Esophagus squamous epithelium (tissue), 5 donors: ENCODE results near the gene MYO1D. TPM values are rescaled to one million over a fixed set of nuclear protein-coding genes. Genes with fewer than 3 reads are reported as not detected.

Experiments used
- DNase-seq: peaks from one replicate; lab custom pipeline; 2025; lab: John Stamatoyannopoulos, UW
- H3K27ac ChIP-seq, 4 donors: fragments of 200-600 bp; sonication (generic); one replicate each; pipeline ENCODE4 v1.5.1; 2016 to 2019; ENCODE audit warnings: mild to moderate bottlenecking in 1 of 4
- H3K27me3 ChIP-seq, 4 donors: fragments of 200-600 bp; sonication (generic); 1 replicate in 3 of 4; 2 replicates in 1 of 4; pipeline versions ENCODE4 v1.5.1 to v1.6.0; 2017 to 2021; ENCODE audit warnings: antibody characterized with exemption in 1 of 4
- H3K36me3 ChIP-seq, 3 donors: fragments of 200-600 bp; sonication (generic); one replicate each; pipeline ENCODE4 v1.5.1; 2016 to 2019
- H3K4me1 ChIP-seq, 3 donors: fragments of 200-600 bp; sonication (generic); one replicate each; pipeline ENCODE4 v1.5.1; 2017 to 2019
- H3K4me3 ChIP-seq, 4 donors: fragments of 200-600 bp; sonication (generic); 1 replicate in 3 of 4; 2 replicates in 1 of 4; pipeline ENCODE4 v1.5.1; 2016 to 2019; ENCODE audit warnings: mild to moderate bottlenecking in 2 of 4, moderate library complexity in 1 of 4
- H3K9me3 ChIP-seq, 3 donors: fragments of 200-600 bp; sonication (generic); one replicate each; pipeline ENCODE4 v1.5.1; 2016 to 2019
- POLR2A ChIP-seq, 4 donors: fragments of 450-650 bp; IDR thresholded peaks; one replicate each; pipeline ENCODE4 v1.6.1; 2017; ENCODE audit warnings: antibody characterized with exemption in 4 of 4, mild to moderate bottlenecking in 4 of 4, moderate library complexity in 3 of 4
- WGBS, 2 donors: methylation state at CpG; one replicate each; pipeline ENCODE4 v1.1.5; 2018; 5-methylcytosine and 5-hydroxymethylcytosine counted together
- intact Hi-C: fragments of 100-400 bp; cut with DNase I; formaldehyde crosslinking; loops from one replicate; pipeline ENCODE4 v1.15.0; 2022
- total RNA-seq, 4 donors: library from RNA; depleted of rRNA; stranded (reverse); fragments of >200 nt; gene quantifications; one replicate each; pipeline ENCODE4 v1.1.0, GENCODE V29; 2016
- TF ChIP-seq, protein P1 (sequence below), 6 experiments: fragments of 450-650 bp in 4 of 6; fragments of 200-600 bp in 2 of 6; sonication (generic) in 2 of 6; IDR thresholded peaks; one replicate each; pipeline ENCODE4 v1.5.1; 2016 to 2019; ENCODE audit warnings: antibody characterized with exemption in 6 of 6, mild to moderate bottlenecking in 4 of 6, moderate library complexity in 4 of 6
- donor health status: DM: yes; HTN: yes; CAD: no.

The MYO1D gene
- total RNA-seq, 4 donors from 2014 or later, result 58.8 to 86.8 (median 64.3) TPM

DNA sequence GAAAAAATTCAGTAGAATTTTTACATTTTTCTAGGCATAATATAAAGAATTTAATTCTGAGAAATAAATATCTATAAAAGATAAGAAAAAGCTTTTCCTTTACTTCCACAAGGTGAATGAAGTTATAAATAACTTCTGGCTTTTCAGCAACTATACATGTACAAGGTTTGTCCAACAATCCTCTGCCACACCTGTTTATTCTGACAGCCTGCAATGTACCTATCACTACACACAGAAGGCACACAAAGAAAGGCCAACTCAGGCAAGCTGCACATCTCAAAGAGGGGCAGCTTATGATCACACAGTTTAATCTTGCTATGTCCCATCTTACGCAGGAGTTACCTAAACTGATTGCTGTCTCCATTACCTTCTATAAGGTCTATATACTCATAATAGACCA is 120.2 kb downstream of the MYO1D start:
- peaks cover 0 to 42% (median 0%) of the 10 kb centered on the region in 3 donors for H3K36me3 ChIP-seq
- H3K4me1 ChIP-seq, result no peaks in the 10 kb centered on the region
- H3K27ac ChIP-seq, result no peak overlapping the region
- TF ChIP-seq, protein P1, sequence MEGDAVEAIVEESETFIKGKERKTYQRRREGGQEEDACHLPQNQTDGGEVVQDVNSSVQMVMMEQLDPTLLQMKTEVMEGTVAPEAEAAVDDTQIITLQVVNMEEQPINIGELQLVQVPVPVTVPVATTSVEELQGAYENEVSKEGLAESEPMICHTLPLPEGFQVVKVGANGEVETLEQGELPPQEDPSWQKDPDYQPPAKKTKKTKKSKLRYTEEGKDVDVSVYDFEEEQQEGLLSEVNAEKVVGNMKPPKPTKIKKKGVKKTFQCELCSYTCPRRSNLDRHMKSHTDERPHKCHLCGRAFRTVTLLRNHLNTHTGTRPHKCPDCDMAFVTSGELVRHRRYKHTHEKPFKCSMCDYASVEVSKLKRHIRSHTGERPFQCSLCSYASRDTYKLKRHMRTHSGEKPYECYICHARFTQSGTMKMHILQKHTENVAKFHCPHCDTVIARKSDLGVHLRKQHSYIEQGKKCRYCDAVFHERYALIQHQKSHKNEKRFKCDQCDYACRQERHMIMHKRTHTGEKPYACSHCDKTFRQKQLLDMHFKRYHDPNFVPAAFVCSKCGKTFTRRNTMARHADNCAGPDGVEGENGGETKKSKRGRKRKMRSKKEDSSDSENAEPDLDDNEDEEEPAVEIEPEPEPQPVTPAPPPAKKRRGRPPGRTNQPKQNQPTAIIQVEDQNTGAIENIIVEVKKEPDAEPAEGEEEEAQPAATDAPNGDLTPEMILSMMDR (IDR thresholded peaks at IDR 0.05), result no peak
- TF ChIP-seq POLR2A (IDR thresholded peaks at IDR 0.05), result no peak
- no peaks in the 10 kb centered on the region for H3K9me3 ChIP-seq
- no peak overlapping the region for H3K4me3 ChIP-seq
- no peak for DNase-seq
- H3K27me3 ChIP-seq, result no peaks in the 10 kb centered on the region
- 93 to 100% methylated on average over 1 of the region's 1 CpG for WGBS, 2 donors
- intact Hi-C loops, result loop anchor here (10.0 kb wide), 1 partner anchor 272 kb away; the partner anchor contains the start of gene CDK5R1

DNA sequence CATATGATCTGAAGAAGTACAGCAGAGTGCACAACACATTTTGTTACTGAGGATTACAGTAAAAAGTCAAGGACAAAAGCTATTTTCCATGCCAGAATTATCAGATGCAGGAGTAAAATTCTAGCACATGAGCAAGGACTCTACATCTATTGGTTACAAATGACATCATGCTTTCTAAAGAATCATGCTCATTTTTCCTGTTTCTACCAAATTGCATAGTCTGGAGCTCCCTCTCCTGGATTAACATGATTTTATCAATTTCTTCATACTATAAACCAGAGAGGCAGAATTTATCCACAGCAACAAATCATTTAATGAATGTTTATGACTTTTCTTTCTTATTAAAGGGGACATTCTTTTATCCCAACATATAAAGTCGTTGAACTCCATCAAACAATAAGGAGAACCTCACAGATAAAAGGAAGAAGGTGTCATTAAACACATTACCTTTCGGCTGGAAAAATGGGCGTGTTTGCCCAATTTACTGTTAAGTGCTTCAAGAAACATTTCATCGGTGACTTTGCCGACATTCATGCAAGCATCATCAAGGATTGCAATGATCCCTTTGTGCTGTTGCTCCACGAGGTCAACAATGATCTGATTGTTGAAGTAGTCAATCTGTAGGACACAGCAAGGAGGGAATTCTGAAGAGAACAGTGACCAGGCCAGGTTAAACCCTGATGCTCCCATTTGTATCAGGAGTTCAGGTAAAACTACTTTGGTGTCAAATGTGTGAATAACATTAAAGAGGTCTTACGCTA is 121.7 kb downstream of the MYO1D start:
- whole genome bisulfite sequencing, 2 donors, result 72 to 78% methylated on average over 7 of the region's 7 CpGs
- Histone ChIP-seq H3K9me3 (no peaks in the 10 kb centered on the region), H3K4me1 (no peaks in the 10 kb centered on the region), H3K36me3 (peaks cover 0 to 31% (median 0%) of the 10 kb centered on the region in 3 donors), H3K27ac (no peak overlapping the region), H3K27me3 (no peaks in the 10 kb centered on the region), H3K4me3 (no peak overlapping the region)
- no peak for DNase-seq
- intact Hi-C loops, result loop anchor here (10.0 kb wide), 1 partner anchor 270 kb away; the partner anchor contains the start of gene CDK5R1
- no peak for TF ChIP-seq POLR2A (IDR thresholded peaks at IDR 0.05)
- TF ChIP-seq, protein P1 (IDR thresholded peaks at IDR 0.05), result peak in 5 of 6 experiments; percentile 21 to 62 (median 52)

DNA sequence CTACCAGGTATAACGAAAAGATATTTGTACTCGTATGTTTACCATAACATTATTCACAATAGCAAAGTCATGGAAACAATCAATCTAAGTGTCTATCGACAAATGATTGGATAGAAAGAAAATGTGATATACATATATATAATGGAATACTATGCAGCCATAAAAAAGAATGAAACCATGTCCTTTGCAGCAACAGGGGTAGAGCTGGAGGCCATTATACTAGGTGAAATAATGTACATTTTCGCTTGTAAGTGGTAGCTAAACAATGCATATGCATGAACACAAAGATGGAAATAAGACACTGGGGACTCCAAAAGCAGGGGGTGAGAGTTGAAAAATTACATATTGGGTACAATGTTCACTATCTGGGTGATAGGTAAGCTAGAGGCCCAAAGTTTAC is 124.0 kb downstream of the MYO1D start:
- no peaks in the 10 kb centered on the region for H3K4me1 ChIP-seq
- no peak overlapping the region for H3K4me3 ChIP-seq
- TF ChIP-seq POLR2A (IDR thresholded peaks at IDR 0.05), result no peak
- TF ChIP-seq, protein P1 (IDR thresholded peaks at IDR 0.05), result no peak
- peaks cover 0 to 36% (median 0%) of the 10 kb centered on the region in 3 donors for H3K36me3 ChIP-seq
- no peaks in the 10 kb centered on the region for H3K27me3 ChIP-seq
- 94 to 96% methylated on average over 4 of the region's 4 CpGs for WGBS, 2 donors
- no peaks in the 10 kb centered on the region for H3K9me3 ChIP-seq
- no peak overlapping the region for H3K27ac ChIP-seq
- no peak for DNase-seq
- intact Hi-C loops, result loop anchor here (10.0 kb wide), 1 partner anchor 268 kb away; the partner anchor contains the start of gene CDK5R1

DNA sequence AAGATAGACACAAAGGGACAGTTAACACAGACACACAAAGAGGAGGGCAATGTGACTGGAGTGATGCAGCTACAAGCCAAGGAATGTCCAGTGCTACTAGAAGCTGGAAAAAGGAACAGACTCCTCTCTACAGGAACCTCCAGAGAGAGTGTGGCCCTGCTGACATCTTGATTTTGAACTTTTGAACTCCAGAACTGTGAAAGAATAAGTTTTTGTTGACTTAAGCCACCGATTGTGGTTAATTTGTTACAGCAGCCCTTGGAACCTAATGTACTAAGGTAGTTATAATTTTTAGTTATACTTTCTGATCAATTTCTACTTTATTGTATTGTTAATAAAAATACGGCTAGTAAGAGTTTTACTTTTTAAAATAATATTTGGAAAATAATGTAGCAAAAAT is 129.1 kb downstream of the MYO1D start:
- TF ChIP-seq POLR2A (IDR thresholded peaks at IDR 0.05), result no peak
- TF ChIP-seq, protein P1 (IDR thresholded peaks at IDR 0.05), result no peak
- no peak overlapping the region for H3K4me3 ChIP-seq
- H3K27ac ChIP-seq, result no peak overlapping the region
- 69 to 79% methylated on average over 2 of the region's 2 CpGs for WGBS, 2 donors
- DNase-seq, result no peak
- peaks cover 0 to 68% (median 0%) of the 10 kb centered on the region in 3 donors for H3K36me3 ChIP-seq
- no peaks in the 10 kb centered on the region for H3K27me3 ChIP-seq
- intact Hi-C loops, result no loop called here
- no peaks in the 10 kb centered on the region for H3K4me1 ChIP-seq
- no peaks in the 10 kb centered on the region for H3K9me3 ChIP-seq

DNA sequence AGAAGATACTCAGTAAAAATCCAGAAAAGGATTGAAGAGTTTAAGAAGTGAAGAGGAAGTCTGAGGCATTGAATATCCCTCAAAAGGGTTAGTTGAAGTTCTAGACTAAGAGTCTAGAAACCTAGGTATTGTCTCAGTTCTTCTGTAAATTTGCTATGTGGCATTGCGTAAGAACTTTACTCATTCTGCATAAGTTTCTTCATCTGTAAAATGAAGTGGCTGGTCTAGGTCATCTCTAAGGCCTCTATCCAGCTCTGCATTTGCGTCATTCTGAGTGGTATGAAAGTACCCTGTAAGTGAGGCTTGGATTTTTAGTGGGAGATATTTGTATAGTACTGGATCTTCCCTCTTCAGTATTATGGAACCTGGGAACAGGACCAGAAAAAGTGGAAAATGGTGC is 130.2 kb downstream of the MYO1D start:
- Histone ChIP-seq H3K27ac (no peak overlapping the region), H3K36me3 (peaks cover 0 to 74% (median 0%) of the 10 kb centered on the region in 3 donors), H3K9me3 (no peaks in the 10 kb centered on the region), H3K4me1 (no peaks in the 10 kb centered on the region), H3K27me3 (no peaks in the 10 kb centered on the region), H3K4me3 (no peak overlapping the region)
- intact Hi-C loops, result no loop called here
- TF ChIP-seq POLR2A (IDR thresholded peaks at IDR 0.05), result no peak
- TF ChIP-seq, protein P1 (IDR thresholded peaks at IDR 0.05), result no peak
- no peak for DNase-seq
- 92 to 100% methylated on average over 2 of the region's 2 CpGs for WGBS, 2 donors
